ENCODE measurements around the gene APPL2.
A peak's percentile ranks its signal among the peaks of the same experiment; 100 is the strongest.

APPL2 gene

DNA sequence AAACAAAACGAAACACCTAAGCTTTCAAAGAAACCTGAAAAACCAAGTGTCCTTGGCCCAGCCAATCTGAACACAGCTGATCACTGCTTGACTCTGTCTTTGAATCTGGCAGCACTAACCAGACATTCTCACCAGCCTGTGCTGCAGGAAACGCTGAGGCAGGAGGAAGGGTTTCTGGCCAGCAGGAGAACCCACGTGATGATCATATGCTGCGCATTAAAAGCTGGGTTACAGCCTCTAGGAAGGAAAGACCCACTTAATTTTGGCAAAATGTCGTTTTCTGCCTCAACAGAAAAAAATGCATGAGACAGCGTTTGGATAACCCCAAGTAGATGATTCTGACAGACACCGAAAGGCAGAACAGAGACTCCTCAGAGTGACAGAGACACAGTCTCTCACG lies 9.8 kb downstream of the APPL2 start:
- no peak for TF ChIP-seq PATZ1 (CRISPR knock-in tag; IDR thresholded peaks at IDR 0.05; ENCODE audit: borderline replicate concordance)
- TF ChIP-seq ISL1 (CRISPR knock-in tag; IDR thresholded peaks at IDR 0.05) = 0 out of 2 replicates have a peak, but pooled peaks have one; percentile 16
- ATAC-seq = peak; percentile 97

- TF ChIP-seq GLIS3 (CRISPR knock-in tag; IDR thresholded peaks at IDR 0.05) = no peak
- TF ChIP-seq ZNF70 (CRISPR knock-in tag; IDR thresholded peaks at IDR 0.05) = no peak
- no peak for TF ChIP-seq ZNF8 (CRISPR knock-in tag; IDR thresholded peaks at IDR 0.05)
- TF ChIP-seq TOX (CRISPR knock-in tag; IDR thresholded peaks at IDR 0.05; ENCODE audit: borderline replicate concordance) = no peak
- no peak for TF ChIP-seq PPARA (CRISPR knock-in tag; IDR thresholded peaks at IDR 0.05; ENCODE audit: borderline replicate concordance)
- TF ChIP-seq, protein P1, sequence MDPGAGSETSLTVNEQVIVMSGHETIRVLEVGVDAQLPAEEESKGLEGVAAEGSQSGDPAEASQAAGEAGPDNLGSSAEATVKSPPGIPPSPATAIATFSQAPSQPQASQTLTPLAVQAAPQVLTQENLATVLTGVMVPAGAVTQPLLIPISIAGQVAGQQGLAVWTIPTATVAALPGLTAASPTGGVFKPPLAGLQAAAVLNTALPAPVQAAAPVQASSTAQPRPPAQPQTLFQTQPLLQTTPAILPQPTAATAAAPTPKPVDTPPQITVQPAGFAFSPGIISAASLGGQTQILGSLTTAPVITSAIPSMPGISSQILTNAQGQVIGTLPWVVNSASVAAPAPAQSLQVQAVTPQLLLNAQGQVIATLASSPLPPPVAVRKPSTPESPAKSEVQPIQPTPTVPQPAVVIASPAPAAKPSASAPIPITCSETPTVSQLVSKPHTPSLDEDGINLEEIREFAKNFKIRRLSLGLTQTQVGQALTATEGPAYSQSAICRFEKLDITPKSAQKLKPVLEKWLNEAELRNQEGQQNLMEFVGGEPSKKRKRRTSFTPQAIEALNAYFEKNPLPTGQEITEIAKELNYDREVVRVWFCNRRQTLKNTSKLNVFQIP (CRISPR knock-in tag; IDR thresholded peaks at IDR 0.05; ENCODE audit: borderline replicate concordance, low read depth) = no peak
- TF ChIP-seq ESRRG (CRISPR knock-in tag; IDR thresholded peaks at IDR 0.05) = no peak
- TF ChIP-seq CSDC2 (CRISPR knock-in tag; IDR thresholded peaks at IDR 0.05) = no peak
- TF ChIP-seq TSHZ2 (CRISPR knock-in tag; IDR thresholded peaks at IDR 0.05) = no peak
- TF ChIP-seq ISL1 (CRISPR knock-in tag; IDR thresholded peaks at IDR 0.05) = no peak
- no peak for TF ChIP-seq ZC3H10 (CRISPR knock-in tag; IDR thresholded peaks at IDR 0.05)
- TF ChIP-seq BACH2 (CRISPR knock-in tag; IDR thresholded peaks at IDR 0.05; ENCODE audit: borderline replicate concordance) = no peak
- TF ChIP-seq TCF4 (CRISPR knock-in tag; IDR thresholded peaks at IDR 0.05; ENCODE audit: borderline replicate concordance) = no peak
- TF ChIP-seq SNAI2 (CRISPR knock-in tag; IDR thresholded peaks at IDR 0.05) = no peak
- TF ChIP-seq ARNTL (CRISPR knock-in tag; IDR thresholded peaks at IDR 0.05; ENCODE audit: borderline replicate concordance, low read depth) = no peak
- no peak for ATAC-seq
Observed at GRCh38 chr12:105225505-105226015, 10.4 kb downstream of the APPL2 start.

GRCh38 chr12:105224399-105224798 lies 11.6 kb downstream of the APPL2 start:
- ATAC-seq = no peak

DNA sequence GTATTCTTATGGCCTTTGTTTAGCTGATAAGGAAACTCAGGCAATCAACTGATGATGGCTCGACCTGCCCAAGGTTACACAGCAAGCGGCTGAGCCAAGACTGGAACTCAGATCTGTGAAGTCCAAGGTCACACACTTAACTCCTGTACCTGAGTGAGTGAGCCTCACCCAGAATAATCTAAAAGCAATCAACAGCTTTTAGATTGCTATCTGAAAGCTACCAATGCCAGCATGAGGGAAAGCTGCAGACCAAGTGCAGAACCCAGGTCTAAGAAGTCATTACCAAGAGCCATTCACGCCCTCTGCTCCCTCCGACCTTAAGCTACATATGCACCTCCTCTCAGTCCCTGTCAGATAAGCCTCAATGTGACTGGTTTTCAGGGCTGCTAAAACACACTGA lies 12.1 kb downstream of the APPL2 start:
- ATAC-seq = no peak
- no peak for TF ChIP-seq SNAI2 (CRISPR knock-in tag; IDR thresholded peaks at IDR 0.05)
- no peak for TF ChIP-seq ZFP30 (CRISPR knock-in tag; IDR thresholded peaks at IDR 0.05)
- TF ChIP-seq PPARA (CRISPR knock-in tag; IDR thresholded peaks at IDR 0.05; ENCODE audit: borderline replicate concordance) = no peak
- no peak for TF ChIP-seq OSR1 (CRISPR knock-in tag; IDR thresholded peaks at IDR 0.05)
- no peak for TF ChIP-seq RARB (CRISPR knock-in tag; IDR thresholded peaks at IDR 0.05)

More at GRCh38 chr12:105224399-105224798, 11.6 kb downstream of the APPL2 start:
- no peak for TF ChIP-seq CSDC2 (CRISPR knock-in tag; IDR thresholded peaks at IDR 0.05)
- TF ChIP-seq GLIS3 (CRISPR knock-in tag; IDR thresholded peaks at IDR 0.05) = no peak

GRCh38 chr12:105223352-105223845 lies 12.6 kb downstream of the APPL2 start:
- no peak for ATAC-seq

More at GRCh38 chr12:105223352-105223845, 12.6 kb downstream of the APPL2 start:
- TF ChIP-seq ARNTL (CRISPR knock-in tag; IDR thresholded peaks at IDR 0.05; ENCODE audit: borderline replicate concordance, low read depth) (no peak), SNAI2 (CRISPR knock-in tag; IDR thresholded peaks at IDR 0.05) (no peak), TOX (CRISPR knock-in tag; IDR thresholded peaks at IDR 0.05; ENCODE audit: borderline replicate concordance) (no peak), PPARA (CRISPR knock-in tag; IDR thresholded peaks at IDR 0.05; ENCODE audit: borderline replicate concordance) (no peak), BACH2 (CRISPR knock-in tag; IDR thresholded peaks at IDR 0.05; ENCODE audit: borderline replicate concordance) (no peak), TSHZ2 (CRISPR knock-in tag; IDR thresholded peaks at IDR 0.05) (no peak), ZNF70 (CRISPR knock-in tag; IDR thresholded peaks at IDR 0.05) (no peak)
